D721Med (cell line): ENCODE results near the gene CDH23.

ENCODE experiments used
- DNase-seq: peaks from one replicate; pipeline ENCODE4 v3.0.0; 2011; ENCODE audit warnings: low spot score; ENCODE audit not compliant: insufficient read length
- FAIRE-seq: peaks from 2 replicates; lab custom pipeline; 2011; peaks lifted over from hg19 to GRCh38; lab: Jason Lieb, UNC
- TF ChIP-seq, protein P1 (sequence below): IDR thresholded peaks from 2 replicates; pipeline ENCODE4 v1.5.1; 2012; ENCODE audit warnings: mild to moderate bottlenecking, control low read depth; ENCODE audit not compliant: insufficient read depth; ENCODE audit errors: missing control alignments

Gene CDH23

DNA sequence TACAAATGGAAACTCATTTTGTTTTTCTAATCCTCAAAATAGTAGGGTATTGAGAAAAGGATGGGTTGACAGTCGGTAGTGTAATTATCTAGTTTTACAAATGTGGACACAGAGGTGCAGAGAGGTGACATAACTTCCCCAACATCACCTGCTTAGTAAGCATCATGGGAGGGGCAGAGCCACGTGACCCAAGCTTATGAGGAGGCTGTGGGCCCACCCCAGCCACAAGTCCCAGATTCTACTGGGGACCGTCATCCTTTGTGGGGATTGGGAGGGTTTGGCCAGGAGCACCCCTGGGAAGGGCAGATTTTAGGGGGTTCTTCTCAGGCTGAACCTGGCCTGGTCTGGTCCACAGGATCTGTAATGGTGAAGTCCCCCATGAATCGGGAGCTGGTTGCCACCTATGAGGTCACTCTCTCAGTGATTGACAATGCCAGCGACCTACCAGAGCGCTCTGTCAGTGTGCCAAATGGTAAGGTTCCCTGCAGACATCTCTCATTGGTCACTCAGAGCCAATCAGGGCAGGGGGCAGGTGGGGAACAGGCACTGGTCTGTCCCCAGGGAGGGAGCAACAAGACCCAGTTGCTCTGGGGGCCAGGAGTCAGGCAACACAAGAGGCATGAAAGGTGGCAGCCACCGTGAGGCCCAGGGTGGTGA, 400.2 kb downstream of the CDH23 start:
- DNase-seq (no peak), FAIRE-seq (no peak)
- TF ChIP-seq, protein P1, sequence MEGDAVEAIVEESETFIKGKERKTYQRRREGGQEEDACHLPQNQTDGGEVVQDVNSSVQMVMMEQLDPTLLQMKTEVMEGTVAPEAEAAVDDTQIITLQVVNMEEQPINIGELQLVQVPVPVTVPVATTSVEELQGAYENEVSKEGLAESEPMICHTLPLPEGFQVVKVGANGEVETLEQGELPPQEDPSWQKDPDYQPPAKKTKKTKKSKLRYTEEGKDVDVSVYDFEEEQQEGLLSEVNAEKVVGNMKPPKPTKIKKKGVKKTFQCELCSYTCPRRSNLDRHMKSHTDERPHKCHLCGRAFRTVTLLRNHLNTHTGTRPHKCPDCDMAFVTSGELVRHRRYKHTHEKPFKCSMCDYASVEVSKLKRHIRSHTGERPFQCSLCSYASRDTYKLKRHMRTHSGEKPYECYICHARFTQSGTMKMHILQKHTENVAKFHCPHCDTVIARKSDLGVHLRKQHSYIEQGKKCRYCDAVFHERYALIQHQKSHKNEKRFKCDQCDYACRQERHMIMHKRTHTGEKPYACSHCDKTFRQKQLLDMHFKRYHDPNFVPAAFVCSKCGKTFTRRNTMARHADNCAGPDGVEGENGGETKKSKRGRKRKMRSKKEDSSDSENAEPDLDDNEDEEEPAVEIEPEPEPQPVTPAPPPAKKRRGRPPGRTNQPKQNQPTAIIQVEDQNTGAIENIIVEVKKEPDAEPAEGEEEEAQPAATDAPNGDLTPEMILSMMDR = no peak

- FAIRE-seq = no peak
- DNase-seq = no peak
- TF ChIP-seq, protein P1 = no peak
These were observed 401.0 kb downstream of the CDH23 start for GRCh38 chr10:71797533-71798307.

DNA sequence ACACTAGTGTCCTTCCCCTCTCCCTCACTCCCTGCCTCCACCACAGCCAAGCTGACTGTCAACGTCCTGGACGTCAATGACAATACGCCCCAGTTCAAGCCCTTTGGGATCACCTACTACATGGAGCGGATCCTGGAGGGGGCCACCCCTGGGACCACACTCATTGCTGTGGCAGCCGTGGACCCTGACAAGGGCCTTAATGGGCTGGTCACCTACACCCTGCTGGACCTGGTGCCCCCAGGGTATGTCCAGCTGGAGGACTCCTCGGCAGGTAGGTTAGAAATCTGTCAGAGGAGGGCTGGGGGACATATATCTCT, 401.5 kb downstream of the CDH23 start:
- FAIRE-seq (no peak), DNase-seq (no peak)
- TF ChIP-seq, protein P1 = no peak

DNA sequence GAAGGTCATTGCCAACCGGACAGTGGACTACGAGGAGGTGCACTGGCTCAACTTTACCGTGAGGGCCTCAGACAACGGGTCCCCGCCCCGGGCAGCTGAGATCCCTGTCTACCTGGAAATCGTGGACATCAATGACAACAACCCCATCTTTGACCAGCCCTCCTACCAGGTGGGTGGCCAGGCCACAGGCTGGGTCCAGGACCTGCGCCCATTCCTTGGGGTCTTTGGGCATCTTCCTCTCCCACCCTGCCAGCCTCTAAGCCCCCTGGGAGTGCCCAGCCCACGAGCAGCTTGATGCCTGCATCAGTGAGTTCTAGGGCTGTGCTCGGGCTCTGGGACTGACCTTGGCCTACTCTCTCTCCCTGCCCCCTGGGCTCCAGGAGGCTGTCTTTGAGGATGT, 402.4 kb downstream of the CDH23 start:
- FAIRE-seq (no peak), DNase-seq (no peak)
- TF ChIP-seq, protein P1 = no peak

DNA sequence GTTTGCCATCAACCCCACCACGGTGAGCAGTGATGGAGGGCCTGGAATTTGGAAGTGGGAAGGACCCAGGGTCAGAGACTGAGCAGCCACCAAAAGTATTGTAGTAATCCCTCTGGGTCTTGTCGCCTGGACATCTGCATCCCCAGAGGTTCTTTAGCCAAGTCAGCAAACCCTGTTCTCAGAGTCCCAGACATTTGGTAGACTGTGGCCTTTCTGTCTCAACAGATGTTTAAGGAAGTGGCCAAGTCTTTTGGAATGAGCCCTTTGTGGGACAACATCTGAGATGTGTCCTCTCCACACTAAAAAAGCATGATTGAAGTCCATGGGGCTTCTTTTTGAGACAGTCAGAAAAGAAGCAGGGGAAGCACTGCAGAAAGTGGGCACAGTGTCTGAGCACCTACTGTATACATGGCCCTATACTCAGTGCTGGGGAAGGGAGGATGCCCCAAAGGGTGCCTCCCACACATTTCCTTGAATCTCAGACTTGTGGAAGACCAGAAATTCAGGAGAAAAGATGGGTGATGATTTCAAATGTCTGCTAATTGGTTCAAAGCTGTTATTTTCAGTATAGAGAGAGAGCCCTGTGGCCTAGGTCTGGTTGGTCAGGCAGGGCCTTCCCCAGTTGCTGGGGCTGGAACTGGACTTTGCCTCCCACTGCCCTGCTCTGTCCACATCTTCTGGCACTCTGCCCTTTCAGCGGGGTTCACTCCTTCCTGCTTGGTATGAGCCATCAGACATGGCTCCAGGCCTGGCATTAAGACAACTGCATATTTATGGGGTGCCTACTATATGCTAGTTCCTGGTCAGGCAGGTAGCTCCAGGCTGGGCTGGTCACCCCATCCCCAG, 403.1 kb downstream of the CDH23 start:
- DNase-seq (no peak), FAIRE-seq (no peak)
- TF ChIP-seq, protein P1 = no peak

DNA sequence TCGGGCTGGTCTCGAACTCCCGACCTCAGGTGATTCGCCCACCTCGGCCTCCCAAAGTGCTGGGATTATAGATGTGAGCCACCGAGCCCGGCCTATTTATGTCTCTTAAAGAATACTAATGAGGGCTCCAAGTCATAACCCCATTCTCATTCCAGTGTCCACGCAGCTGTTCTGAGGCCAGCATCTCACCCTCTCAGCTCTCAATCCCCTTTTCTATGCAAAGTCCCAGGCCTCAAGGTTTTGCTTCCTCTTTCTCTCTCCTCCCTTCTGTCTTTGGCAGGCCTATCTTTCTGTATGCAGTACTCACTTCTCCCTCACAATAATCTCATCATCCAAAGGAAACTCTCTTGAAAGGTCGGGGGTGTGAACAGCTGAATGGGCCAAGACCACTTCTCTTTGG, 404.6 kb downstream of the CDH23 start:
- FAIRE-seq = no peak
- TF ChIP-seq, protein P1 = no peak
- no peak for DNase-seq
